GM12891 (cell line): ENCODE measurements around the gene YEATS4.

Experiments
- POLR2A ChIP-seq: IDR thresholded peaks from 2 replicates; pipeline ENCODE4 v1.6.1; 2011; ENCODE audit warnings: low read depth, low read length, control low read depth
- POLR2AphosphoS5 ChIP-seq: IDR thresholded peaks from 2 replicates; pipeline ENCODE4 v1.6.1; 2011; ENCODE audit warnings: low read depth, low read length, control low read depth

- TF ChIP-seq POLR2A (no peak), POLR2AphosphoS5 (no peak)
Observed at GRCh38 chr12:69341328-69341727, 18.2 kb upstream of the YEATS4 start.
